Measurements from ENCODE around the gene IGFLR1. TPM values are rescaled to one million over a fixed set of nuclear protein-coding genes. Genes with fewer than 3 reads are reported as not detected.

Gene IGFLR1
- total RNA-seq, 4 donors from 2014 or later = 5.2 to 6.1 (median 5.9) TPM

GRCh38 chr19:35730326-35730725 is 11.9 kb downstream of the IGFLR1 start:
- Histone ChIP-seq H3K4me3 (replicated peaks in 1 of 3) (no peak overlapping the region), H3K36me3 (peaks cover 71 to 78% of the 10 kb centered on the region in 2 donors), H3K4me1 (no peaks in the 10 kb centered on the region), H3K27ac (no peak overlapping the region), H3K9me3 (no peaks in the 10 kb centered on the region), H3K27me3 (no peaks in the 10 kb centered on the region)
- DNase-seq = no peak
- intact Hi-C loops (cut with DNase I) = no loop called here
- 95% methylated on average over 18 of the region's 18 CpGs for WGBS, 2 donors
- no peak for TF ChIP-seq CTCF (IDR thresholded peaks at IDR 0.05)
- TF ChIP-seq POLR2A (IDR thresholded peaks at IDR 0.05) = no peak

GRCh38 chr19:35729763-35730162 is 12.5 kb downstream of the IGFLR1 start:
- Histone ChIP-seq H3K4me3 (replicated peaks in 1 of 3) (no peak overlapping the region), H3K4me1 (no peaks in the 10 kb centered on the region), H3K27me3 (no peaks in the 10 kb centered on the region), H3K27ac (no peak overlapping the region), H3K36me3 (peaks cover 76 to 83% of the 10 kb centered on the region in 2 donors), H3K9me3 (no peaks in the 10 kb centered on the region)
- 87 to 97% methylated on average over 6 to 11 of the region's 11 CpGs for WGBS, 2 donors
- DNase-seq = no peak
- no peak for TF ChIP-seq POLR2A (IDR thresholded peaks at IDR 0.05)
- TF ChIP-seq CTCF (IDR thresholded peaks at IDR 0.05) = no peak
- intact Hi-C loops (cut with DNase I) = no loop called here

GRCh38 chr19:35729021-35729420 is 13.2 kb downstream of the IGFLR1 start:
- DNase-seq = no peak
- WGBS, 2 donors = 88 to 98% methylated on average over 10 to 12 of the region's 18 CpGs
- Histone ChIP-seq H3K4me1 (no peaks in the 10 kb centered on the region), H3K27me3 (no peaks in the 10 kb centered on the region), H3K9me3 (no peaks in the 10 kb centered on the region), H3K27ac (no peak overlapping the region), H3K36me3 (peaks cover 83 to 91% of the 10 kb centered on the region in 2 donors), H3K4me3 (replicated peaks in 1 of 3) (no peak overlapping the region)
- TF ChIP-seq CTCF (IDR thresholded peaks at IDR 0.05) (no peak), POLR2A (IDR thresholded peaks at IDR 0.05) (no peak)
- intact Hi-C loops (cut with DNase I) = no loop called here

GRCh38 chr19:35727956-35728706 is 14.1 kb downstream of the IGFLR1 start:
- TF ChIP-seq CTCF (IDR thresholded peaks at IDR 0.05) = no peak
- TF ChIP-seq POLR2A (IDR thresholded peaks at IDR 0.05) = no peak
- H3K4me1 ChIP-seq = no peaks in the 10 kb centered on the region
- no peaks in the 10 kb centered on the region for H3K27me3 ChIP-seq
- no peak for DNase-seq
- H3K9me3 ChIP-seq = no peaks in the 10 kb centered on the region
- intact Hi-C loops (cut with DNase I) = no loop called here
- peaks cover 92 to 98% of the 10 kb centered on the region in 2 donors for H3K36me3 ChIP-seq
- no peak overlapping the region for H3K27ac ChIP-seq
- 96 to 97% methylated on average over 17 to 19 of the region's 19 CpGs for WGBS, 2 donors
- no peak overlapping the region for H3K4me3 ChIP-seq (replicated peaks in 1 of 3)

Measured in thyroid gland (tissue), 4 donors.